ENCODE data around the gene ASPSCR1. TPM values are rescaled to one million over a fixed set of nuclear protein-coding genes. Genes with fewer than 3 reads are reported as not detected.

The ASPSCR1 gene
- total and polyA plus RNA-seq, 2 of the 13 experiments (the other 11 are each of a cell fraction or from before 2014, with no cell fraction given), result 274 to 314 TPM

GRCh38 chr17:82064433-82065192 lies 87.2 kb downstream of the ASPSCR1 start (continued):
- TF ChIP-seq NFAT5 (CRISPR knock-in tag; IDR thresholded peaks at IDR 0.05), result no peak
- TF ChIP-seq SOX6 (IDR thresholded peaks at IDR 0.05), result no peak
- no peak for TF ChIP-seq SOX6 (CRISPR knock-in tag; IDR thresholded peaks at IDR 0.05)
- no peak for TF ChIP-seq RAD21 (CRISPR knock-in tag; IDR thresholded peaks at IDR 0.05)
- TF ChIP-seq ZBTB49 (CRISPR knock-in tag; IDR thresholded peaks at IDR 0.05; ENCODE audit: borderline replicate concordance), result no peak
- TF ChIP-seq ZBTB10 (CRISPR knock-in tag; IDR thresholded peaks at IDR 0.05; ENCODE audit: borderline replicate concordance), result no peak
- no peak for TF ChIP-seq TRIM22 (IDR thresholded peaks at IDR 0.05)
- 0 out of 2 replicates have a peak, but pooled peaks have one; percentile 18 for TF ChIP-seq ZNF430 (CRISPR knock-in tag; IDR thresholded peaks at IDR 0.05)
- TF ChIP-seq HNF1A (IDR thresholded peaks at IDR 0.05; ENCODE audit: low read depth), result no peak
- no peak for TF ChIP-seq HNF1A (CRISPR knock-in tag; IDR thresholded peaks at IDR 0.05; ENCODE audit: borderline replicate concordance)
- TF ChIP-seq ZNF12 (CRISPR knock-in tag; IDR thresholded peaks at IDR 0.05), result no peak
